Mesenchymal stem cell (in vitro differentiated cells and primary cell): ENCODE results near the gene GALNT10.

Experiments used
- DNase-seq: peaks from one replicate; pipeline ENCODE4 v3.0.0-alpha.2; 2013
- H2AFZ ChIP-seq: one replicate; pipeline ENCODE4 v1.6.1; 2013; ENCODE audit warnings: low read depth, mild to moderate bottlenecking, control low read depth, inconsistent platforms, low read length, moderate library complexity
- H2AK5ac ChIP-seq: 2 replicates; pipeline ENCODE4 v1.6.1; 2013; ENCODE audit warnings: low read length, moderate library complexity, mild to moderate bottlenecking, inconsistent platforms; ENCODE audit not compliant: severe bottlenecking
- H2BK120ac ChIP-seq: one replicate; pipeline ENCODE4 v1.6.1; 2013; ENCODE audit warnings: low read depth, mild to moderate bottlenecking, inconsistent platforms, low read length, moderate library complexity
- H2BK12ac ChIP-seq, 2 experiments: one replicate each; pipeline ENCODE4 v1.6.1; 2013; ENCODE audit warnings: inconsistent platforms in 2 of 2, low read length in 2 of 2, mild to moderate bottlenecking in 2 of 2, moderate library complexity in 2 of 2, control low read depth in 1 of 2
- H2BK15ac ChIP-seq: one replicate; pipeline ENCODE4 v1.6.1; 2013; ENCODE audit warnings: mild to moderate bottlenecking, low read depth, inconsistent platforms; ENCODE audit not compliant: poor library complexity, severe bottlenecking
- H2BK5ac ChIP-seq: 2 replicates; pipeline ENCODE4 v1.6.1; 2013; ENCODE audit warnings: low read depth, mild to moderate bottlenecking, low read length, control low read depth, inconsistent platforms; ENCODE audit not compliant: poor library complexity, severe bottlenecking
- H3K14ac ChIP-seq, 2 experiments: one replicate each; pipeline ENCODE4 v1.6.1; 2013; ENCODE audit warnings: inconsistent platforms in 2 of 2, low read length in 2 of 2, control low read depth in 1 of 2, mild to moderate bottlenecking in 1 of 2, moderate library complexity in 1 of 2
- H3K18ac ChIP-seq, 2 experiments: one replicate each; pipeline ENCODE4 v1.6.1; 2013; ENCODE audit warnings: inconsistent platforms in 2 of 2, low read length in 2 of 2, control low read depth in 1 of 2, low read depth in 1 of 2, mild to moderate bottlenecking in 1 of 2
- H3K23ac ChIP-seq, 2 experiments: one replicate each; pipeline ENCODE4 v1.6.1; 2013; ENCODE audit warnings: inconsistent platforms in 2 of 2, low read length in 2 of 2, mild to moderate bottlenecking in 2 of 2, moderate library complexity in 2 of 2, control low read depth in 1 of 2
- H3K27ac ChIP-seq: 2 replicates; pipeline ENCODE4 v1.5.1; 2013; ENCODE audit warnings: mild to moderate bottlenecking, moderate library complexity, low read length, control low read depth, inconsistent platforms; ENCODE audit not compliant: poor library complexity, severe bottlenecking
- H3K27me3 ChIP-seq, 2 experiments: 2 replicates each; pipeline versions ENCODE4 v1.6.1 to v1.7.0; 2013; ENCODE audit warnings: low read length in 2 of 2, mild to moderate bottlenecking in 2 of 2, moderate library complexity in 2 of 2, control low read depth in 1 of 2, inconsistent platforms in 1 of 2; ENCODE audit not compliant: control insufficient read depth in 1 of 2, insufficient read depth in 1 of 2
- H3K36me3 ChIP-seq, 2 experiments: 2 replicates each; pipeline versions ENCODE4 v1.6.1 to v1.7.0; 2013; ENCODE audit warnings: low read length in 2 of 2, control low read depth in 1 of 2, inconsistent platforms in 1 of 2, low read depth in 1 of 2, mild to moderate bottlenecking in 1 of 2; ENCODE audit not compliant: insufficient read depth in 2 of 2, control insufficient read depth in 1 of 2
- H3K4ac ChIP-seq, 2 experiments: one replicate each; pipeline ENCODE4 v1.6.1; 2013; ENCODE audit warnings: inconsistent platforms in 2 of 2, low read length in 2 of 2, mild to moderate bottlenecking in 2 of 2, moderate library complexity in 2 of 2, control low read depth in 1 of 2, low read depth in 1 of 2
- H3K4me1 ChIP-seq: 2 replicates; pipeline ENCODE4 v1.6.1; 2013; ENCODE audit warnings: low read depth, low read length, control low read depth; ENCODE audit not compliant: control insufficient read depth, insufficient read depth
- H3K4me2 ChIP-seq: 2 replicates; pipeline ENCODE4 v1.6.1; 2013; ENCODE audit warnings: low read length, mild to moderate bottlenecking, inconsistent platforms; ENCODE audit not compliant: poor library complexity, severe bottlenecking
- H3K4me3 ChIP-seq, 2 experiments: 2 replicates each; pipeline versions ENCODE4 v1.5.1 to v1.7.0; 2013; ENCODE audit warnings: low read length in 2 of 2, mild to moderate bottlenecking in 2 of 2, control low read depth in 1 of 2, low read depth in 1 of 2; ENCODE audit not compliant: insufficient read depth in 1 of 2
- H3K79me1 ChIP-seq: replicated peaks from 2 replicates; pipeline ENCODE4 v1.6.1; 2013; ENCODE audit warnings: mild to moderate bottlenecking, control low read depth, low read length, inconsistent platforms; ENCODE audit not compliant: poor library complexity, severe bottlenecking
- H3K9ac ChIP-seq: 2 replicates; pipeline ENCODE4 v1.7.0; 2013; ENCODE audit warnings: mild to moderate bottlenecking, low read length, moderate library complexity
- H3K9me3 ChIP-seq: 2 replicates; pipeline ENCODE4 v1.7.0; 2013; ENCODE audit warnings: mild to moderate bottlenecking, low read length; ENCODE audit not compliant: control insufficient read depth
- H4K8ac ChIP-seq: one replicate; pipeline ENCODE4 v1.6.1; 2013; ENCODE audit warnings: inconsistent platforms, mild to moderate bottlenecking, low read length, moderate library complexity
- H4K91ac ChIP-seq: one replicate; pipeline ENCODE4 v1.6.1; 2013; ENCODE audit warnings: mild to moderate bottlenecking, low read length, inconsistent platforms
- WGBS: methylation state at CpG from one replicate; pipeline ENCODE4 v1.1.7; 2013; ENCODE audit warnings: mixed read lengths; 5-methylcytosine and 5-hydroxymethylcytosine counted together

GALNT10 gene

GRCh38 chr5:154409230-154409840 is 218.8 kb downstream of the GALNT10 start:
- no peak overlapping the region for H2BK120ac ChIP-seq
- no peak overlapping the region for H4K8ac ChIP-seq
- DNase-seq, result no peak
- no peak overlapping the region for H2AK5ac ChIP-seq
- no peaks in the 10 kb centered on the region for H3K9me3 ChIP-seq
- H3K18ac ChIP-seq, result no peak overlapping the region
- H3K4me2 ChIP-seq, result no peak overlapping the region
- peaks cover 5% of the 10 kb centered on the region for H3K4me1 ChIP-seq
- 96% methylated on average over 15 of the region's 15 CpGs for WGBS
- H3K23ac ChIP-seq, result no peak overlapping the region
- H3K36me3 ChIP-seq, result peaks cover 24 to 38% of the 10 kb centered on the region in 2 experiments
- no peak overlapping the region for H4K91ac ChIP-seq
- H3K27ac ChIP-seq, result no peak overlapping the region
- H3K79me1 ChIP-seq, result peaks cover 2% of the 10 kb centered on the region
- H3K4ac ChIP-seq, result no peak overlapping the region
- H2BK15ac ChIP-seq, result no peak overlapping the region
- H2BK12ac ChIP-seq, result no peak overlapping the region
- H3K14ac ChIP-seq, result no peak overlapping the region
- H3K9ac ChIP-seq, result no peak overlapping the region
- H3K4me3 ChIP-seq, result no peak overlapping the region
- H2AFZ ChIP-seq, result no peak overlapping the region
- H3K27me3 ChIP-seq, result no peaks in the 10 kb centered on the region
- H2BK5ac ChIP-seq, result no peak overlapping the region

GRCh38 chr5:154410008-154410407 is 219.5 kb downstream of the GALNT10 start:
- H3K14ac ChIP-seq, result no peak overlapping the region
- no peak overlapping the region for H3K4me2 ChIP-seq
- no peak overlapping the region for H3K18ac ChIP-seq
- no peak overlapping the region for H2BK12ac ChIP-seq
- H2BK5ac ChIP-seq, result no peak overlapping the region
- no peak overlapping the region for H4K8ac ChIP-seq
- no peak overlapping the region for H3K4ac ChIP-seq
- peaks cover 2% of the 10 kb centered on the region for H3K79me1 ChIP-seq
- H4K91ac ChIP-seq, result no peak overlapping the region
- peaks cover 24 to 38% of the 10 kb centered on the region in 2 experiments for H3K36me3 ChIP-seq
- no peak overlapping the region for H2BK15ac ChIP-seq
- no peak overlapping the region for H2AFZ ChIP-seq
- no peak overlapping the region for H2AK5ac ChIP-seq
- no peak overlapping the region for H3K9ac ChIP-seq
- peaks cover 3% of the 10 kb centered on the region for H3K4me1 ChIP-seq
- no peak for DNase-seq
- no peak overlapping the region for H3K23ac ChIP-seq
- no peak overlapping the region for H2BK120ac ChIP-seq
- H3K27me3 ChIP-seq, result no peaks in the 10 kb centered on the region
- H3K4me3 ChIP-seq, result no peak overlapping the region
- no peaks in the 10 kb centered on the region for H3K9me3 ChIP-seq
- H3K27ac ChIP-seq, result no peak overlapping the region

GRCh38 chr5:154410786-154411185 is 220.3 kb downstream of the GALNT10 start:
- Histone ChIP-seq H3K18ac (no peak overlapping the region), H3K4me3 (no peak overlapping the region), H4K91ac (no peak overlapping the region), H3K27me3 (no peaks in the 10 kb centered on the region), H3K4ac (no peak overlapping the region), H3K36me3 (peaks cover 24 to 40% of the 10 kb centered on the region in 2 experiments), H3K23ac (no peak overlapping the region), H2BK12ac (no peak overlapping the region), H3K9ac (no peak overlapping the region), H4K8ac (no peak overlapping the region), H2BK15ac (no peak overlapping the region), H3K4me2 (no peak overlapping the region), H2AK5ac (no peak overlapping the region), H3K4me1 (no peaks in the 10 kb centered on the region), H3K79me1 (peaks cover 2% of the 10 kb centered on the region), H2BK5ac (no peak overlapping the region), H3K9me3 (no peaks in the 10 kb centered on the region), H3K14ac (no peak overlapping the region), H2BK120ac (no peak overlapping the region), H2AFZ (no peak overlapping the region), H3K27ac (no peak overlapping the region)
- DNase-seq, result no peak
- 82% methylated on average over 6 of the region's 6 CpGs for WGBS

GRCh38 chr5:154411338-154411737 is 220.8 kb downstream of the GALNT10 start:
- Histone ChIP-seq H3K27me3 (no peaks in the 10 kb centered on the region), H3K4ac (no peak overlapping the region), H2AFZ (no peak overlapping the region), H3K14ac (no peak overlapping the region), H4K8ac (no peak overlapping the region), H2BK15ac (no peak overlapping the region), H2AK5ac (no peak overlapping the region), H3K4me2 (no peak overlapping the region), H3K18ac (no peak overlapping the region), H3K9me3 (no peaks in the 10 kb centered on the region), H3K27ac (no peak overlapping the region), H3K9ac (no peak overlapping the region), H3K23ac (no peak overlapping the region), H3K4me1 (no peaks in the 10 kb centered on the region), H4K91ac (no peak overlapping the region), H2BK120ac (no peak overlapping the region), H3K79me1 (peaks cover 2% of the 10 kb centered on the region), H2BK12ac (no peak overlapping the region), H3K4me3 (no peak overlapping the region), H3K36me3 (peaks cover 24 to 45% of the 10 kb centered on the region in 2 experiments), H2BK5ac (no peak overlapping the region)
- 97% methylated on average over 5 of the region's 5 CpGs for WGBS
- no peak for DNase-seq
